ENCODE results near the gene RNF208.

DNA sequence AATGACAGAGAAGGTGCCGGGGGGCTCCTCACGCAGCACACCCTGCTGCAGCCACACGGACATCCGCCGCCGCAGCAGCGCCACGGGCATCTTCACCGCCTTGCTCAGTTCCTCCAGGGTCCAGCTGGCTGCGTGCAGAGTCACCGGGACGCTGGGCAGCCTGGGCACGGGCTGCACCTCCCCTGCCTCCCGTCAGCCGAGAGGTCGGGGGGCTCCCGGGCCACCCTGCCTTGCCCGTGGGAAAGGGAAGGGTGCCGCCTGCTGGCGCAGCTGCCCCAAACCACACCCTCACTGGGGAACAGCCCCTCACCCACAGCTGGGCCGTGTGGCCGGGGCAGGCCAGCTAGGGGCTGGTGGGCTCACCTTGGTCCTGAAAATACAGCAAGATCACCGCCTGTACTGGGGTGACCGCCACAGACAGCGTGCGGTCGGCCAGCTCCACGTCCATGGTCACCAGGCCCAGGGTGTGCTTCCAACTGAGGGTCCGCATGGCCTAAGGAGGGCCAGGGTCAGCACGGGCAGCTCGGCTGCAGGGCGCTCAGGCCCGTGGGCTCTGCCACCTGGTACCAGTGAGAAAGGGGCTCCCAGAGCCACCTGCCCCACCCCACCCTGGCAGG lies 46.6 kb downstream of the RNF208 start:
- TF ChIP-seq POLR2A (IDR thresholded peaks at IDR 0.05) = no peak
- TF ChIP-seq, protein P1, sequence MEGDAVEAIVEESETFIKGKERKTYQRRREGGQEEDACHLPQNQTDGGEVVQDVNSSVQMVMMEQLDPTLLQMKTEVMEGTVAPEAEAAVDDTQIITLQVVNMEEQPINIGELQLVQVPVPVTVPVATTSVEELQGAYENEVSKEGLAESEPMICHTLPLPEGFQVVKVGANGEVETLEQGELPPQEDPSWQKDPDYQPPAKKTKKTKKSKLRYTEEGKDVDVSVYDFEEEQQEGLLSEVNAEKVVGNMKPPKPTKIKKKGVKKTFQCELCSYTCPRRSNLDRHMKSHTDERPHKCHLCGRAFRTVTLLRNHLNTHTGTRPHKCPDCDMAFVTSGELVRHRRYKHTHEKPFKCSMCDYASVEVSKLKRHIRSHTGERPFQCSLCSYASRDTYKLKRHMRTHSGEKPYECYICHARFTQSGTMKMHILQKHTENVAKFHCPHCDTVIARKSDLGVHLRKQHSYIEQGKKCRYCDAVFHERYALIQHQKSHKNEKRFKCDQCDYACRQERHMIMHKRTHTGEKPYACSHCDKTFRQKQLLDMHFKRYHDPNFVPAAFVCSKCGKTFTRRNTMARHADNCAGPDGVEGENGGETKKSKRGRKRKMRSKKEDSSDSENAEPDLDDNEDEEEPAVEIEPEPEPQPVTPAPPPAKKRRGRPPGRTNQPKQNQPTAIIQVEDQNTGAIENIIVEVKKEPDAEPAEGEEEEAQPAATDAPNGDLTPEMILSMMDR (IDR thresholded peaks at IDR 0.05) = peak in 1 of 7 experiments; percentile 7

Data from body of pancreas (tissue), 4 donors.